GM21529 (cell line): Measurements from ENCODE around the gene ZNF740.

ENCODE experiments used
- ATAC-seq: cut with Tn5 transposase; IDR thresholded peaks from one replicate; pipeline ENCODE4 v1.9.1; 2021; ENCODE audit not compliant: unreplicated experiment

The ZNF740 gene

GRCh38 chr12:53211476-53212381, 31.2 kb downstream of the ZNF740 start:
- no peak for ATAC-seq

- no peak for ATAC-seq
Measured at GRCh38 chr12:53212931-53213330, 32.4 kb downstream of the ZNF740 start.

- ATAC-seq = no peak
Measured at GRCh38 chr12:53213348-53213747, 32.8 kb downstream of the ZNF740 start.

GRCh38 chr12:53214221-53214620, 33.7 kb downstream of the ZNF740 start:
- ATAC-seq = no peak

- no peak for ATAC-seq
Measured at GRCh38 chr12:53214687-53215455, 34.3 kb downstream of the ZNF740 start.

GRCh38 chr12:53215497-53215896, 35.0 kb downstream of the ZNF740 start:
- no peak for ATAC-seq

- no peak for ATAC-seq
Measured at GRCh38 chr12:53217051-53217930, 36.8 kb downstream of the ZNF740 start.

- ATAC-seq = no peak
Measured at GRCh38 chr12:53217931-53218307, 37.4 kb downstream of the ZNF740 start.

GRCh38 chr12:53218551-53219291, 38.2 kb downstream of the ZNF740 start:
- no peak for ATAC-seq

- no peak for ATAC-seq
Measured at GRCh38 chr12:53219292-53219955, 38.9 kb downstream of the ZNF740 start.

GRCh38 chr12:53219956-53220693, 39.6 kb downstream of the ZNF740 start:
- peak; percentile 34 for ATAC-seq

GRCh38 chr12:53220694-53221202, 40.2 kb downstream of the ZNF740 start:
- ATAC-seq = peak; percentile 53

GRCh38 chr12:53221203-53222080, 40.9 kb downstream of the ZNF740 start:
- ATAC-seq = peak; percentile 27

GRCh38 chr12:53222170-53222721, 41.7 kb downstream of the ZNF740 start:
- no peak for ATAC-seq

GRCh38 chr12:53222806-53223261, 42.3 kb downstream of the ZNF740 start:
- ATAC-seq = no peak

GRCh38 chr12:53223389-53224060, 43.0 kb downstream of the ZNF740 start:
- no peak for ATAC-seq
